ENCODE measurements around the gene PRSS21. TPM values are rescaled to one million over a fixed set of nuclear protein-coding genes. Genes with fewer than 3 reads are reported as not detected.
A peak's percentile ranks its signal among the peaks of the same experiment; 100 is the strongest.

The PRSS21 gene
- polyA plus RNA-seq, 1 donor, result 0.49 TPM

- Histone ChIP-seq H3K27ac (ENCODE audit: low read length) (no peak overlapping the region), H3K4me1 (ENCODE audit: control insufficient read depth, insufficient read depth, low read length) (peaks cover 7% of the 10 kb centered on the region), H3K9me3 (ENCODE audit: control insufficient read depth, low read depth, low read length) (peaks cover 7% of the 10 kb centered on the region), H3K4me3 (ENCODE audit: low read length) (no peak overlapping the region), H3K36me3 (ENCODE audit: control insufficient read depth, insufficient read depth, low read length) (no peaks in the 10 kb centered on the region), H3K27me3 (ENCODE audit: control insufficient read depth, insufficient read depth, low read length) (peaks cover 46% of the 10 kb centered on the region)
- WGBS (ENCODE audit: insufficient coverage, low lambda C conversion rate), result 100% methylated on average over 1 of the region's 7 CpGs
- DNase-seq, result no peak
These were observed 29.1 kb upstream of the PRSS21 start for GRCh38 chr16:2787961-2788360.

GRCh38 chr16:2790631-2791030 lies 26.4 kb upstream of the PRSS21 start:
- Histone ChIP-seq H3K27ac (ENCODE audit: low read length) (no peak overlapping the region), H3K36me3 (ENCODE audit: control insufficient read depth, insufficient read depth, low read length) (no peaks in the 10 kb centered on the region), H3K9me3 (ENCODE audit: control insufficient read depth, low read depth, low read length) (peaks cover 4% of the 10 kb centered on the region), H3K4me1 (ENCODE audit: control insufficient read depth, insufficient read depth, low read length) (peaks cover 16% of the 10 kb centered on the region), H3K27me3 (ENCODE audit: control insufficient read depth, insufficient read depth, low read length) (peaks cover 25% of the 10 kb centered on the region), H3K4me3 (ENCODE audit: low read length) (no peak overlapping the region)
- DNase-seq, result no peak
- WGBS (ENCODE audit: insufficient coverage, low lambda C conversion rate), result no CpG with 5 or more reads among the region's 5 CpGs

- Histone ChIP-seq H3K27me3 (ENCODE audit: control insufficient read depth, insufficient read depth, low read length) (peaks cover 19% of the 10 kb centered on the region), H3K9me3 (ENCODE audit: control insufficient read depth, low read depth, low read length) (no peaks in the 10 kb centered on the region), H3K4me3 (ENCODE audit: low read length) (no peak overlapping the region), H3K4me1 (ENCODE audit: control insufficient read depth, insufficient read depth, low read length) (peaks cover 11% of the 10 kb centered on the region), H3K36me3 (ENCODE audit: control insufficient read depth, insufficient read depth, low read length) (no peaks in the 10 kb centered on the region), H3K27ac (ENCODE audit: low read length) (no peak overlapping the region)
- no peak for DNase-seq
- 90% methylated on average over 2 of the region's 8 CpGs for WGBS (ENCODE audit: insufficient coverage, low lambda C conversion rate)
These were observed 25.9 kb upstream of the PRSS21 start for GRCh38 chr16:2791174-2791573.

GRCh38 chr16:2792940-2793339 lies 24.1 kb upstream of the PRSS21 start:
- Histone ChIP-seq H3K9me3 (ENCODE audit: control insufficient read depth, low read depth, low read length) (no peaks in the 10 kb centered on the region), H3K4me3 (ENCODE audit: low read length) (no peak overlapping the region), H3K27me3 (ENCODE audit: control insufficient read depth, insufficient read depth, low read length) (peaks cover 10% of the 10 kb centered on the region), H3K27ac (ENCODE audit: low read length) (no peak overlapping the region), H3K36me3 (ENCODE audit: control insufficient read depth, insufficient read depth, low read length) (no peaks in the 10 kb centered on the region), H3K4me1 (ENCODE audit: control insufficient read depth, insufficient read depth, low read length) (peaks cover 11% of the 10 kb centered on the region)
- DNase-seq, result no peak
- 95% methylated on average over 4 of the region's 10 CpGs for WGBS (ENCODE audit: insufficient coverage, low lambda C conversion rate)

- 60% methylated on average over 1 of the region's 7 CpGs for WGBS (ENCODE audit: insufficient coverage, low lambda C conversion rate)
- H3K27me3 ChIP-seq (ENCODE audit: control insufficient read depth, insufficient read depth, low read length), result peaks cover 3% of the 10 kb centered on the region
- peak; percentile 36 to 38 for DNase-seq
- H3K36me3 ChIP-seq (ENCODE audit: control insufficient read depth, insufficient read depth, low read length), result no peaks in the 10 kb centered on the region
- H3K9me3 ChIP-seq (ENCODE audit: control insufficient read depth, low read depth, low read length), result peaks cover 6% of the 10 kb centered on the region
- H3K4me3 ChIP-seq (ENCODE audit: low read length), result no peak overlapping the region
- peaks cover 20% of the 10 kb centered on the region for H3K4me1 ChIP-seq (ENCODE audit: control insufficient read depth, insufficient read depth, low read length)
- H3K27ac ChIP-seq (ENCODE audit: low read length), result peak overlapping the region; percentile 51
These were observed 21.5 kb upstream of the PRSS21 start for GRCh38 chr16:2795395-2796143.

GRCh38 chr16:2798723-2799204 lies 18.3 kb upstream of the PRSS21 start:
- H3K4me1 ChIP-seq (ENCODE audit: control insufficient read depth, insufficient read depth, low read length), result peaks cover 18% of the 10 kb centered on the region
- H3K9me3 ChIP-seq (ENCODE audit: control insufficient read depth, low read depth, low read length), result peaks cover 18% of the 10 kb centered on the region
- no peaks in the 10 kb centered on the region for H3K27me3 ChIP-seq (ENCODE audit: control insufficient read depth, insufficient read depth, low read length)
- no peak for DNase-seq
- no CpG with 5 or more reads among the region's 39 CpGs for WGBS (ENCODE audit: insufficient coverage, low lambda C conversion rate)
- H3K36me3 ChIP-seq (ENCODE audit: control insufficient read depth, insufficient read depth, low read length), result no peaks in the 10 kb centered on the region
- no peak overlapping the region for H3K4me3 ChIP-seq (ENCODE audit: low read length)
- H3K27ac ChIP-seq (ENCODE audit: low read length), result peak overlapping the region; percentile 96

GRCh38 chr16:2799205-2799858 lies 17.7 kb upstream of the PRSS21 start:
- Histone ChIP-seq H3K9me3 (ENCODE audit: control insufficient read depth, low read depth, low read length) (peaks cover 24% of the 10 kb centered on the region), H3K27ac (ENCODE audit: low read length) (peak overlapping the region; percentile 96), H3K36me3 (ENCODE audit: control insufficient read depth, insufficient read depth, low read length) (no peaks in the 10 kb centered on the region), H3K27me3 (ENCODE audit: control insufficient read depth, insufficient read depth, low read length) (no peaks in the 10 kb centered on the region), H3K4me1 (ENCODE audit: control insufficient read depth, insufficient read depth, low read length) (peaks cover 13% of the 10 kb centered on the region), H3K4me3 (ENCODE audit: low read length) (no peak overlapping the region)
- WGBS (ENCODE audit: insufficient coverage, low lambda C conversion rate), result no CpG with 5 or more reads among the region's 21 CpGs
- DNase-seq, result peak; percentile 36 to 49

- no peaks in the 10 kb centered on the region for H3K27me3 ChIP-seq (ENCODE audit: control insufficient read depth, insufficient read depth, low read length)
- peak; percentile 91 to 93 for DNase-seq
- peaks cover 29% of the 10 kb centered on the region for H3K9me3 ChIP-seq (ENCODE audit: control insufficient read depth, low read depth, low read length)
- H3K27ac ChIP-seq (ENCODE audit: low read length), result peak overlapping the region; percentile 96
- peaks cover 9% of the 10 kb centered on the region for H3K4me1 ChIP-seq (ENCODE audit: control insufficient read depth, insufficient read depth, low read length)
- WGBS (ENCODE audit: insufficient coverage, low lambda C conversion rate), result no CpG with 5 or more reads among the region's 1 CpG
- H3K4me3 ChIP-seq (ENCODE audit: low read length), result no peak overlapping the region
- no peaks in the 10 kb centered on the region for H3K36me3 ChIP-seq (ENCODE audit: control insufficient read depth, insufficient read depth, low read length)
These were observed 17.2 kb upstream of the PRSS21 start for GRCh38 chr16:2799859-2800226.

GRCh38 chr16:2803545-2804195 lies 13.4 kb upstream of the PRSS21 start:
- Histone ChIP-seq H3K4me1 (ENCODE audit: control insufficient read depth, insufficient read depth, low read length) (peaks cover 9% of the 10 kb centered on the region), H3K27ac (ENCODE audit: low read length) (no peak overlapping the region), H3K27me3 (ENCODE audit: control insufficient read depth, insufficient read depth, low read length) (no peaks in the 10 kb centered on the region), H3K9me3 (ENCODE audit: control insufficient read depth, low read depth, low read length) (peaks cover 28% of the 10 kb centered on the region), H3K36me3 (ENCODE audit: control insufficient read depth, insufficient read depth, low read length) (no peaks in the 10 kb centered on the region), H3K4me3 (ENCODE audit: low read length) (no peak overlapping the region)
- 100% methylated on average over 1 of the region's 3 CpGs for WGBS (ENCODE audit: insufficient coverage, low lambda C conversion rate)
- DNase-seq, result no peak

GRCh38 chr16:2804728-2805127 lies 12.3 kb upstream of the PRSS21 start:
- Histone ChIP-seq H3K9me3 (ENCODE audit: control insufficient read depth, low read depth, low read length) (peaks cover 25% of the 10 kb centered on the region), H3K27me3 (ENCODE audit: control insufficient read depth, insufficient read depth, low read length) (no peaks in the 10 kb centered on the region), H3K36me3 (ENCODE audit: control insufficient read depth, insufficient read depth, low read length) (no peaks in the 10 kb centered on the region), H3K27ac (ENCODE audit: low read length) (no peak overlapping the region), H3K4me1 (ENCODE audit: control insufficient read depth, insufficient read depth, low read length) (no peaks in the 10 kb centered on the region), H3K4me3 (ENCODE audit: low read length) (no peak overlapping the region)
- DNase-seq, result no peak
- no CpG with 5 or more reads among the region's 4 CpGs for WGBS (ENCODE audit: insufficient coverage, low lambda C conversion rate)
